ENCODE results near the gene MFAP2.
"Not testable (repeated sequence)": the region's sequence is repeated elsewhere in the genome, so short reads cannot be mapped to it uniquely, and the experiment has no call there.

The MFAP2 gene

DNA sequence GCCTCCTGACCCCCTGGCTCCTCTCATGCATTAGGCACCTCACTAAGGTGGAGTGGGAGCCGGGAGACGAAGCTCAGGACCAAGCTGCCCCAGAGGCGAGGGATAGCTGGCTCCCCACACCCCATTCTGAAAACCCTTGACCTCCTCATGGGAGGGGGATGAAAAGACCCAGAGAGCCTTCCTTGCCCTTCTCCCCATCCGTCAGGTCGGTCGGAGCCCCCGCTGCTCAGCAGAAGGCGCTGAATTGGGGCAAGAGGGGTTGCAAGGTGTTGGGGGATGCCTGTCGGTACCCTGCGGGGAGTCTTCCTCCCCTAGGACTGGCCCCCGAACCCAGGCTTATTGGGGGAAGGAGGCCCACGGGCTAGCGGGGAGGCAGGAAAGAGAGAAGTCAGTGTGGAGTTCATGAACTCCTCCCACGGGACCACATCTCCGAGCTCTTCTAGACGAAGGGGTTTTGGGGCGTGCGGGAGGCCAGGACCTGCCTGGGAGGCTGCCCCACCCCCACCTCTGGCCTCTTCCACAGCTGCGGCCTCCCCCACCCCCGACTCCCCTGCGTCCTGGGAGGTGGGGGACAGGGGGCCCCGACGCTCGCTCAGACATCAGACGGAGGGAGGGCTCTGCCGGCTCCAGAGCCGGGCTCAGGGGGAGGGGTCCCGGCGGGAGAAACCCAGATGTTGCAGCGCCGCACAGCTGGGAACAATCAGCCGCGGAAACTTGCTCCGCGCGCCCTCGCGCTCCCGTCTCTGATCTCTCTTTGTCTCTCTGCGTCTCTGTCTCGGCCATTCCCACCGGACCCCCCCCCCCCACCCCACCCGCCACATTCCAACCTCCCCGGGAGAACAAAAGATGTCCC lies 719 bp downstream of the MFAP2 start:
- DNase-seq (ENCODE audit: low read depth) = no peak

DNA sequence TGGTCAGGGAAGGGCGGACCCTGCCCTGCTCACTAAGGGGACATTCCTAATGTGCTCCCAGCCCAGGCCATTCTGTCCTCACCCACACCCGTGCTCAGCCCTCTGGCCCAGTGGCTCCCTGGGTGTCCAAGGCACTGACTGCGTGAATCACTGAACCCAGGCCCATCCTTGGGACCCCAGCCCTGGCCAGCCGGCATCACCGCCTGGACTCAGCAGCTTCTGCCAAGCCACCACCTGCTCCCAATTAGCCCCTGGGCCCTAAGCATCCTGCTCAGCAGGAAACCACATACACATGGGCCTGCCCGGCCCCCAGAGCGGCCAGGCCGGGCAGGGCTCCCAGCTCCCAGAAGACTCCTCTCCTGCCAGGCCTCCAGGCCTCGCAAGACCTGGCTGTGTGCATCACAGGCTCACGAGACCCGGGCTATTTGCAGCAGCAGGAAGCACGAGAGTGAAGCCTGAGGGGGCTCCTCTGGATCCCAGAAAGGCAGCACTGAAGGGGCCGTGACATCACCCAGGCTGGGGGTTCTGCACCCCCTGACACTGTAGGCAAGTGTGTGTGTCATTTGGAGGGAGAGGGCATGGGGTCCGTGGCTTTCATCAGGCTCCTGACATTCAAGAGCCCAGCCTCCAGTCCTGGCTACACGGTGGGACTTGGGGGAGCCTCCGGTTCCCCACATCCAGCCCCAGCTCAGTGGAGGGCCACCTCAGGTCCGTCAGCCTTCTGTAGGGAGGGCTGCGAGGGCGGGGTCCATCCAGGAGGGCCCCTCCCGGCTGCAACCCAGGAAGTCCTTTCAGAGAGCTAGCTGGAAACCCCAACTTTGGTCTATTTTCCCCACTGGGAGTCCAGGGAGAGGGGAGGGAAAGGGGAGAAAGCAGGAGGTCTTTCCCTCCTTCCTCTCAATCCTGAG lies 1.6 kb downstream of the MFAP2 start:
- DNase-seq (ENCODE audit: low read depth) = no peak

DNA sequence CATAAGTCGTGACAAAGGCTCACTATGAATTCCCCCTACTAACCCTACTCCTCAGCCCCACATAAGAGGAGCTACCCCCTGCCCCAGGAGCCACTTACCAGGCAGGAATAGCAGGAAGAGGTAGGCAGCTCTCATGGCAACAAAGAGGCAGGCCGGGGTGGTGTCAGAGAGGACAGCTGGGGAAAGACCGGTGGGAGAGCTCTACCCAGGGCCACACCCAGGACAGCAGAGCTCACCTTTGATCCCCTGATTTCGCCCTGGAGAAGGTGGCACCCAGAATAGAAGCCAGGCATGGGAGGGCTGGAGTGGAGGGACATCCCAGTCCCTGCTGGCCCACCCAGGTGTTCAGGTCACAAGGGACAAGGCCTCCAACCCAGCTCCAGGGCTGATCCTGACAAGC lies 2.3 kb downstream of the MFAP2 start:
- no peak for DNase-seq (ENCODE audit: low read depth)

DNA sequence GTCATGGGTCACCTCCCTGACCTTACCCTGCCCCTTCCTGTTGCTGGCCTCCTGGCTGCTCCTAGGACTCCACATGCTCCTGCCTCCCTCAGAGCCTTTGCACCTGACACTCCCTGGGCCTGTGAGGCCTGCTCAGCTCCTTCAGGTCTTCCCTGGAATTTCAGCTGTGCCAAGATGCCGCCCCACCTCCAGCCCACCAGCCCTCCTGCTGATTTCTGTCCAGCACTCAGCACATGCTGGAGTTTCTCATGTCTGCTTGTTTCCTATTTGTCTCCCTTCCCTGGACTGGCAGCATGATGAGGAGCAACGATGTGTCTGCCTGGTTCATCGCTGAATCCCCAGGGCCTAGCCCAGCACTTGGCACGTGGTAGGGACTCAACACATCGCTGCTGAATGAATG lies 3.0 kb downstream of the MFAP2 start:
- DNase-seq (ENCODE audit: low read depth) = no peak

DNA sequence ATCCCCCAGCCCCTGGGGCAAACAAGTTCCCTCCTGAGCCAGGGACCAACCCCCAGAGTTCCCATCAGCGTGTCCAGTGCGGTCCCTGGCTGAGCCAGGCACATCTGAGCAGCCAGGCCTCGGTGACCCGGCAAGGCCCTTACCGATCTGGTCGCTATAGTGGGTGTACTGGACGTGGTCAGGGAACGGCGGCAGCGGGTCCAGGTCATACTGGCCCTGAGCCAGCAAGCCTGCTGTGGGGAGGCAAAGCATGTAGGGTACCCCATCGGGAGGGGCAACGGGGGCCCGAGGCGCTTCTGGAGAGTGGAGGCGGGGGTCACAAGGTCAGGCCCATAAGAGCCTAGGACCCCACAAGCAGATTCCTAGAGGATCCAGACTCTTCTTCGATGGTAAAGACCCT lies 3.5 kb downstream of the MFAP2 start:
- DNase-seq (ENCODE audit: low read depth) = no peak

DNA sequence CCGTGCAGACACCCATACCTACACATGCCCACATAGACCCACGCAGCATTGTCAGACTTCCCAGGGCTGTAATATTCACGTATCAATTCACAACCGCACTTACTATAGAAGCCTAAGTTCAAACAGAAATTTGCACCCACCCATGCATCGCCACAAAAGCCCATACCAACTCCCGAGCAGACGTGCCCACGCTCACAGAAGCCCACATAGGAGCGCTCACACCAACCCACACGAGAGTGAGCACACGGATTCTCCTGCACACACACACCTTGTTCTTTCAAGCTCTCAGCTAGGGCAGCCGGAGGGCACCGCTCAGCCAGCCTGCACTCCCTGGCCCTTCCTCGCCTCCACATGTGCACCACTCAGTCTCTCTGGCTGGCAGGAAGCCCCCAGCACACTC lies 4.6 kb downstream of the MFAP2 start:
- DNase-seq (ENCODE audit: low read depth) = no peak

DNA sequence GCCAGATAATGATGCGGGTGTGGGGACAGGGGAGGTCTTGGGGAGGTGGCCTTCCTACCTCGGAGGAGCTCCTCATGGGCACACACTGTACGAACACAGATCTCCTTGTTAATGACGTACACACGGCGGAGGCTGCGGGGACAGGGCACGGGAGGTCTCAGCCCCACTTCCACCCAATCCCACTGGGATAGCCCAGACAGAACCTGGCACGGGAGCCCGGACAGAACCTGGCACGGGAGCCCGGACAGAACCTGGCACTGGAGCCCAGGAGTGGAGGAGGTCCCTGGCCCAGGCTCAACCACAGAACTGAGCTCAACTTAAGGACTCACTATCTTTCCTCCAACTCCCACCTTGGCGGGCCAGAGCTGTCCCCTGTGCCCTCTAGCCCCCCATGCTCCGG lies 5.2 kb downstream of the MFAP2 start:
- DNase-seq (ENCODE audit: low read depth) = no peak

DNA sequence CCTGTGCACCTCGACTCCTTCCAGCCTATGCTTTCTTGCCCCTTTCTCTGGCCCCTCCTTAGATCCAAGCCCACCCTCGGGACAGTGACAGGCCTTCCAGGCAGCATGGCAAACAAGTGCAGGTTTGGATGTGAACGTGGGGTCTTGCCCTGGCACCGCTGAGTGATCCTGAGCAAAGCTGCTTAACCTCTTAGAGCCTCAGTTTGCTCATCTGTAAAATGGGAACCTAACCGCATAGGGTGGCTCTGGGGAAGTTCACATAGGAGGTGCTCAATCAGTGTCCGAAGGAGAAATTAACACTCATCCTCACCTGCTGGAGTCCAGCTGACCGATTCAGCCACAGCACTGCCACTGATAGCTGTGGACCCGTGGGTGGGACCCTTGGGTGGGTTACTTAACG lies 7.2 kb downstream of the MFAP2 start:
- no peak for DNase-seq (ENCODE audit: low read depth)

DNA sequence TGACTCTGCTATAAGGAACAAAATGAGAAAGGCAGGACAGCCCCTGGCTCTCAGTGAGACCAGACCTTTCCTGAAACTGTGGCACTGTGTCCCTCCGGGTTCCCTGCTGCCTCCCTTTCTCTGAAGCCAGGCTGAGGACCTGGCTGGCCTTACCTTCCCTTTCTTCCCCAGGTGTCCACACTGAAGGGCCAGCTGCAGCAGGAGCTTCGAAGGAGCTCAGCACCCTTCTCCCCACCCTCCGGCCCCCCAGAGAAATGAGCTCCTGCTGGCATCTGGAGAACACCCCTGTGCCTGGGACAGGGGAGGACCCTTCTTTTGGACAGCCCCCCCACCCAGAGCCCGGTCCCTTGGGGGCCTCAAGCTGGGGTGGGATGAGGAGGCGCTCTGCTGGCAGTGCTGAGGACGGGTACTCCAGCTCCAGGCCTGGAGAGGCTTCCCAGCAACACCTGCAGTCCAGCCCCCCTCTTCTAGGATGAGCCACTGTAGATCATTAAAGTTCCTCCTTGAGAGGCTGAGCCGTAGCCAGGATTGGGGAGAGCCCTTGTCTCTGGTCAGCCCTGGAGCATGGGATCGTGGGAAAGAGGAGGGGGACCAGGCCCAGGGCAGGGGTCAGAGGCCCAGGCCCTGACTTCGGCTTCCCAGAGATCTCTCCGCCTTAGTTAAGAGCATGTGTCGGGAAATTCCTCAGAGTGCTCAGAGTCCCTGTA lies 8.1 kb downstream of the MFAP2 start:
- DNase-seq (ENCODE audit: low read depth) = no peak

DNA sequence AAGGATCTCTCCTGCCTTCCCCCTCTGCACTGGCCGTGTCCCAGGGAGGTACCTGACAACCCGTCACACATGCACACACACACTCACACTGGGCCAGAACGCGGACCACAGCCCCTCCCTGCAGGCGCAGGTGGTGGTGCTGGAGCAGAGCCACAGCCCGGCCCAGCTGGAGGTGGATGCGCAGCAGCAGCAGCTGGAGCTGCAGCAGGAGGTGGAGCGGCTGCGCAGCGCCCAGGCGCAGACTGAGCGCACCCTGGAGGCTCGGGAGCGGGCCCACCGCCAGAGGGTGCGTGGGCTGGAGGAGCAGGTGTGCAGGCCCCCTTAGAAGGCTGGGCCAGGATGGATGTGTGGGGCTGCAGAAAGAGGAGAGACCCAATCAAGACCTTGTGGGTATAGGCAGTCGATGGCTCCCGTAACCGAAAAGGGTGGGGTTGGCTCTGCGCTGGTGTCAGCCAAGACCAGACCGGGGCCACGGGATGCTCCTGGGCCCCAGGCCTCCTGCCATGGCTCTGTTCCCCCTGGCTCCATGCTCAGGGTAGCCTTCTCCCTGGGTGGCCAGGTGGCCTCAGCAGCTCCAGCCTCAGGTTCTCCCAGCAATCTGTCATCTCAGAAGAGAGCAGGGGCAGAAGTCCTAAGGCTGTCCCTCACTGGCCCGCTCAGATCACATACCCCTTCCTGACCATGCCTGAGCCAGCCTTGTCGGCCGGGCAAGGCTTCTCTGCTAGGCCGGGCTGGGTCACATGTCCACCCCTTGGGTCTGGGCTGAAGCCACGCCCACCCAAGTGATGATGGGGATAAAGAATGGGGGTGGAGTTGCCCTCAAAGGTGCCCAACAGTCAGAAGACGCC lies 8.9 kb downstream of the MFAP2 start:
- no peak for DNase-seq (ENCODE audit: low read depth)

DNA sequence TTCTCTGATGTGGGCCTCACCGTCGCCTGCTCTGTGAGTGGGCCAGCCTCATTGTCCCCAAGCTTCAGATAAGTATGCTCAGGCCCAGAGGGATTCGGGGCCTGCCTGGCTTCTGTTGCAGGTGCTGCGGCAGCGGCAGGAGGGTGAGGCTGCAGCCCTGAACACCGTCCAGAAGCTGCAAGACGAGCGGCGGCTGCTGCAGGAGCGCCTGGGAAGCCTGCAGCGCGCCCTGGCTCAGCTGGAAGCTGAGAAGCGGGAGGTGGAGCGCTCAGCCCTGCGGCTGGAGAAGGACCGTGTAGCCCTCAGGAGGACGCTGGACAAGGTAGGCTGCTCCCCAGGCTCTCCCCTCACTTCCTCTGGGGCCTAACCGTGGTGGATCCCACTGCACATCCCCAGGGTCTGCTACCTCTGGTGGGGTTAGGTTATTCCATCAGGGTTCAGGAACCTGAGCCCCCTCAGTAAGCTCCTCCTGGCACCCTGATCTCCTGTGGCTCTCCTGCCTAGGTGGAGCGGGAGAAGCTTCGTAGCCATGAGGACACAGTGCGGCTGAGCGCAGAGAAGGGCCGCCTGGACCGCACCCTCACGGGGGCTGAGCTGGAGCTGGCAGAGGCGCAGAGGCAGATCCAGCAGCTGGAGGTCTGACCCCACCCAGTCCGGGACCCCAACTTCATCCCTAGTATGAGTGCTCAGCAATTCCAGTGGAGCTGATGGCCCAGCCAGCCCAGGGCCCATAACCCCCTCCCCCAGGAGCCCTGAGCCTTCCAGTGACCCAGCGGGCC lies 10.1 kb downstream of the MFAP2 start:
- DNase-seq (ENCODE audit: low read depth) = no peak

DNA sequence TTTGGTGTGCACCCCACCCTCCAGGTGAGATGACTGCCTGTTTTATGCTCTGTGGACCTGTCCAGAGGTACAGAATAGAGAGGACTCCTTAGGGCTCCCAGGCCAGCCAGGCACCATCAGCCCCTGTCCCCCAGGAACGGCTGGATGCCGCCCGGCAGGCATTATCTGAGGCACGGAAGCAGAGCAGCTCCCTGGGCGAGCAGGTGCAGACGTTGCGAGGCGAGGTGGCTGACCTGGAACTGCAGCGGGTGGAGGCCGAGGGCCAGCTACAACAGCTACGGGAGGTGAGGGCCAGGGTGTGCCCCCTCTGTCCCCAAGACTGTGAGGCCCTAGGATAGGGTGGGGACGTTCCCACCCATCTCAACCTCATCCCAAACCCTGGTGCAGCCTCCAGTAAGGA lies 10.8 kb downstream of the MFAP2 start:
- DNase-seq (ENCODE audit: low read depth) = no peak

DNA sequence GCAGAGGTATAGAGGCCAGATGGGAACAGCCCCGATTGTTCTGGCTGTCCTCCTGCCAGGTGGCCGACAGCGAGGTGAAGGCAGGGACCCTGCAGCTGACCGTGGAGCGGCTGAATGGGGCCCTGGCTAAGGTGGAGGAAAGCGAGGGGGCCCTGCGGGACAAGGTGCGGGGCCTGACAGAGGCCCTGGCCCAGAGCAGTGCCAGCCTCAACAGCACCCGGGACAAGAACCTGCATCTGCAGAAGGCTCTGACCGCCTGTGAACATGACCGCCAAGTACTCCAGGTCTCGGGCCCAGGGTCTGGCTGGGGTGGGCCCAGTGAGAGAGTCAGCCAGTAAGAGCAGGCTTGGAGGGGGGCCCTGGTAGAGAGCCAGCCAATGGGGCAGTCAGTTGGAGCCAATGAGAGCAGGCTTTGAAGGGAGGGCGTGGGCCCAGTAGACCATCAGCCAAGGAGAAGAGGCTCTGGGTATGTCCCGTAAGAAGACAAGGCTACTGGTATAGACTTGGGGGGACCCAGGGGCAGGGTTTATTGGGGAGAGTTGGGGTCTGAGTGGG lies 11.3 kb downstream of the MFAP2 start:
- DNase-seq (ENCODE audit: low read depth) = no peak

DNA sequence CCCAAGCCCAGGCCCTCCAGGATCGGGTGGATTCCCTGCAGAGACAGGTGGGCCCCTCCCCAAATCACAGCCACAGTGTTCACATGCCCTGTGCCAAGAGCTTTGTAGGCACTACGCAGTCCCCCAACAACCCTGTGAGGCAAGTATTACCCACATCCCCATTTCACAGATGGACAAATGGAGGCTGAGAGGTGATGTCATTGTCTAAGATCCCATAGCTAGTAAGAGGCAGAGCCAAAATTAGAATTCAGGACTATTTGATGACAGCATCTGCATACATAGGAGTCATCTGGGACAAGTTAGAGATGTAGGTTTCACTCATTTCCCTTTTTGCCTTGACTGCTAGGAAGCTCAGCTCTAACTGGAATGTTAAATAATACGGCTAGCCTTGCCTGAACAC lies 12.0 kb downstream of the MFAP2 start:
- no peak for DNase-seq (ENCODE audit: low read depth)

DNA sequence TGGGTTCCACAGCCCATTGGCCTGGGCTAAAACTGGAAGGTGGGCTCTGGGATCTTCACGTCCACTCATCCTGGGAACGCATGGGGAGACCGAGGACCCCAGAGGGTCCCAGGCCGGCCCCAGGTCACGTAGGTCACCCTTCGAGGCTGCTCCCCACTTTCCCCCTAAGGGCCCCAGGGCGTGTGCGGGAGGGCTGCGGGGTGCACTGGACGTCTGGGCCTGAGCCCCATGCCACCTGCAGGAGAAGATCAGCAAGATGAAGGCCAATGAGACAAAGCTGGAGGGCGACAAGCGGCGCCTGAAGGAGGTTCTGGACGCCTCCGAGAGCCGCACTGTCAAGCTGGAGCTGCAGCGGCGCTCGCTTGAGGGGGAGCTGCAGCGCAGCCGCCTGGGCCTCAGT lies 12.5 kb downstream of the MFAP2 start:
- no peak for DNase-seq (ENCODE audit: low read depth)

DNA sequence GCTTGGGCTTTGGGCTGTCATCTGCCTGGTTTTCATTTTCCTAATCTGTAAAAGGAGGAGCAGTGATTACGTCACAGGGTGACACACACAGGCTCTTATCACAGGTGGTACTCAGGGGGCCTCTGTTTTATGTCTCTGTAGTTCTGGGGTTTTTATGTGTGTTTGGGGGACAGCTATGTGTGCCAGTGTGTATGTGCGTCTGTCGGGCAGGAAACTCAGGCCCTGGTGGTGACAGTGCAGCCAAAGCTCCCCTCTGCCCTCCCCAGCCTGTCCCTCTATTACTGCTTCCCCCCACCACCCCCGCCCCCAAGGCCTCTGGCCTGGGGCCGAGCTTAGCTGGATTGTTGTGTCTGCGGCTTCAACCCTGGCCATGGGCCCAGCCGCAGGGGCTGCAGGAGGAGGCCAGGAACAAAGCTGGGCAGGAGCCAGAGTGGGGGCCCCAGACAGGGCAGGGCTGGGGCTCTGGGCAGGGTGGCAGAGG lies 13.3 kb downstream of the MFAP2 start:
- no peak for DNase-seq (ENCODE audit: low read depth)

DNA sequence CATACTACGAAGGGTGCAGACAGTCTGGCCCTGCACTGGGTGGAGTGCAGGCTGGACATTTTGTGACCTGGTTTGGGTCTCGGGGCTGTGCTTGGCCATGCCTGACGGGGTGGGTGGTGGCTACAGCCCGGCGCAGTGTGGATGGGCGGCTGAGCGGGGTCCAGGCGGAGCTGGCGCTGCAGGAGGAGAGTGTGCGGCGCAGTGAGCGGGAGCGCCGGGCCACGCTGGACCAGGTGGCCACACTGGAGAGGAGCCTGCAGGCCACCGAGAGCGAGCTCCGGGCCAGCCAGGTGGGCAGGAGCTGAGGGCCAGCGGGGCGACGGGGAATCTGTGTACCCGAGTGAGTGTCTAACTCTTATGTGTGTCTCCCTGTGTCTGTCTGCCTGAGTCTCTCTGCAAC lies 14.1 kb downstream of the MFAP2 start:
- DNase-seq (ENCODE audit: low read depth) = no peak

DNA sequence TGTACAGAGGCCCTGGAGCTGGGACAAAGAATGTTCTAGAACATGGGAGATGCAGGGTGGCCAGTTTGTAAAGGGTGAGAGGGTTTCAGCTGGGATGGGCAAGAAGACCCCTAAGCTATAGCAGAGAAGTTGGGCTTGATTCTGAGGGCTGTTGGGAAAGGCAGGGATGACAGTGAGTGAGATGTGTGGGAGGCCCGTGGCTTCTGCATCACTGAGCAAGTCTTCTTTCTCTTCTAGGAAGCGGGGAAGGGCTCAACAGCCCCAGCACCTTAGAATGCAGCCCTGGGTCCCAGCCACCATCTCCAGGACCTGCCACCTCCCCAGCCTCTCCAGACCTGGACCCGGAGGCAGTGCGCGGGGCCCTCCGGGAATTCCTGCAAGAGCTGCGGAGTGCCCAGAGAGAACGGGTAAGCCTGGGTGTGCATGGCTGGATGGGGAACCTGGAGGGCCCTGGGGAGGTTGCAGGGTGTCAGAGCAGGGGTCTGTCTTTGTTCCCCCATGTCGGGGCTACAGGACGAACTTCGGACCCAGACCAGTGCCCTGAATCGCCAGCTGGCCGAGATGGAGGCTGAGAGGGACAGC lies 14.8 kb downstream of the MFAP2 start:
- DNase-seq (ENCODE audit: low read depth) = no peak

DNA sequence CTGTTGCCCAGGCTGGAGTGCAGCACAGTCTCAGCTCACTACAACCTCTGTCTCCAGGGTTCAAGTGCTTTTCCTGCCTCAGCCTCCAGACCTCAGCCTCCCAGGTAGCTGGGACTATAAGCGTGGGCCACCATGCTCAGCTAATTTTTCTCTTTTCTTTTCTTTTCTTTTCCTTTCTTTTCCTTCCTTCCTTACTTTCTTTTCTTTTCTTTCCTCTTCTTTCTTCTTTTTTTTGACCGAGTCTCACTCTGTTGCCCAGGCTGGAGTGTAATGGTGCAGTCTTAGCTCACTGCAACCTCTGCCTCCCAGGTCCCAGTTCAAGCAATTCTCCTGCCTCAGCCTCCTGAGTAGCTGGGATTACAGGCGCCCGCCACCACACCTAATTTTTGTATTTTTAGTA lies 16.3 kb downstream of the MFAP2 start:
- DNase-seq (ENCODE audit: low read depth) = not testable (repeated sequence)

Data from activated gamma-delta T cell treated with anti-CD3 and anti-CD28 coated beads, Interleukin-2, amount 50 U/mL, for 16 hours (primary cell).